ENCODE results near the gene ZNF33B. TPM values are rescaled to one million over a fixed set of nuclear protein-coding genes. Genes with fewer than 3 reads are reported as not detected.
"Not testable (repeated sequence)": the region's sequence is repeated elsewhere in the genome, so short reads cannot be mapped to it uniquely, and the experiment has no call there.

The ZNF33B gene
- total and polyA plus RNA-seq, 9 donors = 24.9 to 71.8 (median 32.9) TPM

DNA sequence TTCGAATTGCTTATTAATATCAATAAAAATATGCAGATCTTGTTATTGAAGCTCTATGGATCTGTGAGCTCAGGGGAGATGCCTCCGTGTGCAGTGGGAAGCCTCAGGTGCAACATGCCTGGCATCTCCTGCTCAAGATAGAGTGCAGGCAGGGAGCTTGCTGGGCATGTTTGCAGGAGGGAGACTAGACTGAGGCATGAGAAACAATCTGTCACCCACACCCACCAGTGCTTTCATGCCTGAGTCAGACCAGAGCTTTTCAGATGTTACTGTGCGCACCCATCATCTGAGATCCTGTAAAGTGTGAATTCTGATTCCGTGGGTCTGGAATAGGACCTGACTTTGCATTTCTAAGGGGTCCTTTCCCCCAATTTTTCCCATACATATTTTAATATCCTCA is 62.0 kb downstream of the ZNF33B start:
- intact Hi-C loops (cut with DNase I) = no loop called here
- H3K27me3 ChIP-seq = no peaks in the 10 kb centered on the region
- DNase-seq = no peak
- H3K4me3 ChIP-seq = no peak overlapping the region
- H3K9me3 ChIP-seq = no peaks in the 10 kb centered on the region
- TF ChIP-seq POLR2A (IDR thresholded peaks at IDR 0.05) = no peak
- TF ChIP-seq EP300 (IDR thresholded peaks at IDR 0.05) = no peak
- TF ChIP-seq, protein P1, sequence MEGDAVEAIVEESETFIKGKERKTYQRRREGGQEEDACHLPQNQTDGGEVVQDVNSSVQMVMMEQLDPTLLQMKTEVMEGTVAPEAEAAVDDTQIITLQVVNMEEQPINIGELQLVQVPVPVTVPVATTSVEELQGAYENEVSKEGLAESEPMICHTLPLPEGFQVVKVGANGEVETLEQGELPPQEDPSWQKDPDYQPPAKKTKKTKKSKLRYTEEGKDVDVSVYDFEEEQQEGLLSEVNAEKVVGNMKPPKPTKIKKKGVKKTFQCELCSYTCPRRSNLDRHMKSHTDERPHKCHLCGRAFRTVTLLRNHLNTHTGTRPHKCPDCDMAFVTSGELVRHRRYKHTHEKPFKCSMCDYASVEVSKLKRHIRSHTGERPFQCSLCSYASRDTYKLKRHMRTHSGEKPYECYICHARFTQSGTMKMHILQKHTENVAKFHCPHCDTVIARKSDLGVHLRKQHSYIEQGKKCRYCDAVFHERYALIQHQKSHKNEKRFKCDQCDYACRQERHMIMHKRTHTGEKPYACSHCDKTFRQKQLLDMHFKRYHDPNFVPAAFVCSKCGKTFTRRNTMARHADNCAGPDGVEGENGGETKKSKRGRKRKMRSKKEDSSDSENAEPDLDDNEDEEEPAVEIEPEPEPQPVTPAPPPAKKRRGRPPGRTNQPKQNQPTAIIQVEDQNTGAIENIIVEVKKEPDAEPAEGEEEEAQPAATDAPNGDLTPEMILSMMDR (IDR thresholded peaks at IDR 0.05) = no peak
- H3K27ac ChIP-seq = no peak overlapping the region
- no peaks in the 10 kb centered on the region for H3K36me3 ChIP-seq
- WGBS, 3 donors = 85 to 93% (median 89%) methylated on average over 4 of the region's 4 CpGs
- H3K4me1 ChIP-seq (ENCODE audit: insufficient read depth) = no peaks in the 10 kb centered on the region

DNA sequence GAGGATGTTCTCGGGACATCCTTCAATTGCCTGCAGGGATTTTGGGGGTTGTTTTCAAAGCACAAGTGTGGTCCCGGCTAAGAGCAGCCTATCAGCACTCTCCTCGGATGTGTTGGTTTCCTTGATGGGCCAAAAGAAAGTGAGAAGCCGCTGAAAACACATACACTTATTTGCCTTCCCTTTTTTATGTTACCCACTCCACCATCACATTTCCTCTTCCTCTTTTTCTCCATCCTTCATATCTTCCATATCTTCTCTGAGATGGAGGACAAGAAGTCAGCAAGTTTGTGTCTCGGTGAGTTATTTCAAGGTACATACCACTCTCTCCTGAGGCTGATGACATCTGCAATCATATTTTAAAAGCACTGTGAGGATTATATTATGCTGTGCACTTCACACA is 64.0 kb downstream of the ZNF33B start:
- TF ChIP-seq POLR2A (IDR thresholded peaks at IDR 0.05) (no peak), EP300 (IDR thresholded peaks at IDR 0.05) (no peak)
- TF ChIP-seq, protein P1 (IDR thresholded peaks at IDR 0.05) = no peak

DNA sequence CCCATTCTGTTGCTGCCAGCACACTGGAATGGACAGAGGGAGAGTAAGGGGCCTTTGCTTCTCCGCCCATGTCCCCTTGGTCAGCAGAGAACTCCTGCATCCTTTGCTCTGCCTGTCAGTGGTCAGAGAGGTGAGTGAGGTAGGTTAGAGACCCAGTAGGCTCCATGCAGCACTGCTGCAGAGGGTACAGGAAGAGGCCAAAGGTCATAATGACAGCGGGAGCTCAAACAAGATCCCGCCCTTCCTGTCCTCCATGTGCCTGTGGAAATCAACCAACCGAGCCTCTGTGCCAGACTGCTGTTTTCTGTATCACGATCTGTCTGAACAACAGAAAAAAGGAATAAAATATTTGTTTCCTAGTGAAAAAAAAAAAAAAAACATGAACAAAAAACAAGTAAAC is 81.4 kb downstream of the ZNF33B start:
- H3K9me3 ChIP-seq = no peaks in the 10 kb centered on the region
- no peaks in the 10 kb centered on the region for H3K36me3 ChIP-seq
- TF ChIP-seq POLR2A (IDR thresholded peaks at IDR 0.05) = no peak
- TF ChIP-seq EP300 (IDR thresholded peaks at IDR 0.05) = no peak
- TF ChIP-seq, protein P1 (IDR thresholded peaks at IDR 0.05) = no peak
- no peak overlapping the region for H3K27ac ChIP-seq
- no peaks in the 10 kb centered on the region for H3K27me3 ChIP-seq
- peaks cover under 1% of the 10 kb centered on the region for H3K4me1 ChIP-seq (ENCODE audit: insufficient read depth)
- intact Hi-C loops (cut with DNase I) = no loop called here
- DNase-seq = no peak
- no peak overlapping the region for H3K4me3 ChIP-seq
- WGBS, 3 donors = 62 to 74% (median 74%) methylated on average over 5 of the region's 5 CpGs

More for the DNA sequence above, 64.0 kb downstream of the ZNF33B start:
- no peaks in the 10 kb centered on the region for H3K27me3 ChIP-seq
- no peak for DNase-seq
- 86 to 88% (median 87%) methylated on average over 5 of the region's 5 CpGs for WGBS, 3 donors
- H3K4me1 ChIP-seq (ENCODE audit: insufficient read depth) = no peaks in the 10 kb centered on the region
- H3K4me3 ChIP-seq = no peak overlapping the region
- H3K9me3 ChIP-seq = peaks cover 0 to 6% of the 10 kb centered on the region in 2 donors
- intact Hi-C loops (cut with DNase I) = no loop called here
- H3K27ac ChIP-seq = no peak overlapping the region
- H3K36me3 ChIP-seq = no peaks in the 10 kb centered on the region

DNA sequence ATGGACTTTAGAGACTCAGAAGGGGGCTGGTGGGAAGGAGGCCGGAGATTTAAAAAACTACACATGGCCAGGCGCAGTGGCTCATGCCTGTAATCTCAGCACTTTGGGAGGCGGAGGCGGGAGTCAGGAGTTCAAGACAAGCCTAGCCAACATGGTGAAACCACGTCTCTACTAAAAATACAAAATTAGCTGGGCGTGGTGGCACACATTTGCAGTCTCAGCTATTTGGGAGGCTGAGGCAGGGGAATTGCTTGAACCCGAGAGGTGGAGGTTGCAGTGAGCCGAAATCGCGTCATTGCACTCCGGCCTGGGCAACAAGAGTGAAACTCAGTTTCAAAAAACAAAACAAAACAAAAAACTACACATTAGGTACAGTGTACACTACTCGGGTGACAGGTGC is 84.8 kb downstream of the ZNF33B start:
- H3K4me1 ChIP-seq (ENCODE audit: insufficient read depth); H3K9me3 ChIP-seq; intact Hi-C loops (cut with DNase I); H3K27me3 ChIP-seq; H3K27ac ChIP-seq; H3K36me3 ChIP-seq: not testable (repeated sequence)
- 87 to 89% (median 87%) methylated on average over 12 of the region's 12 CpGs for WGBS, 3 donors
- DNase-seq = peak in 2 of 5 donors; percentile 19 to 25
- H3K4me3 ChIP-seq = peak overlapping the region; percentile 78

DNA sequence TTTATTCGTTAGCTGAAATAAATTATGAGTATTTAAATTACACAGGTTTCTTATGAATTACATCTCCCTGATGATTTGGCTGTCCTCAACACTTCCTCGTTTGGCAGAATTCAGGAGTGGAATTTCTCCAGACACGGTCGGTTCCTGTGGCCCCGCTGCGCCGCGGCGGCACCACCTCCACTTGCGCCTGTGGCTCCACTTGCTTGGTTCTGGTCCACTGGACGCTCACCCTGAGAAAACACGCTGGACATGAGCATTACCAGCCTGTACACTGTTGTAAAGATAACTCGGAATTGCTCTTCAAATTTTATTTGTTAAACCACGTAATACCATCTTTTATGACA is 85.3 kb downstream of the ZNF33B start:
- Histone ChIP-seq H3K9me3 (no peaks in the 10 kb centered on the region), H3K4me1 (ENCODE audit: insufficient read depth) (peaks cover 5% of the 10 kb centered on the region), H3K27me3 (no peaks in the 10 kb centered on the region), H3K4me3 (peak overlapping the region; percentile 78), H3K27ac (no peak overlapping the region), H3K36me3 (no peaks in the 10 kb centered on the region)
- 2 to 4% (median 4%) methylated on average over 14 of the region's 14 CpGs for WGBS, 3 donors
- TF ChIP-seq, protein P1 (IDR thresholded peaks at IDR 0.05) = no peak
- TF ChIP-seq POLR2A (IDR thresholded peaks at IDR 0.05) = no peak
- TF ChIP-seq EP300 (IDR thresholded peaks at IDR 0.05) = no peak
- no peak for DNase-seq
- intact Hi-C loops (cut with DNase I) = no loop called here

Data from ovary (tissue), 9 donors.